Hepatocyte (in vitro differentiated cells): ENCODE data around the gene SYDE1.

ENCODE experiments used
- EZH2 ChIP-seq: fragments of 200-600 bp; sonication (generic); IDR thresholded peaks from 2 replicates; pipeline ENCODE4 v1.6.1; 2016; ENCODE audit warnings: antibody characterized with exemption, mild to moderate bottlenecking, borderline replicate concordance
- TF ChIP-seq, protein P1 (sequence below): fragments of 200-600 bp; sonication (generic); IDR thresholded peaks from 2 replicates; pipeline ENCODE4 v1.5.1; 2016; ENCODE audit warnings: antibody characterized with exemption, mild to moderate bottlenecking; ENCODE audit not compliant: poor library complexity

DNA sequence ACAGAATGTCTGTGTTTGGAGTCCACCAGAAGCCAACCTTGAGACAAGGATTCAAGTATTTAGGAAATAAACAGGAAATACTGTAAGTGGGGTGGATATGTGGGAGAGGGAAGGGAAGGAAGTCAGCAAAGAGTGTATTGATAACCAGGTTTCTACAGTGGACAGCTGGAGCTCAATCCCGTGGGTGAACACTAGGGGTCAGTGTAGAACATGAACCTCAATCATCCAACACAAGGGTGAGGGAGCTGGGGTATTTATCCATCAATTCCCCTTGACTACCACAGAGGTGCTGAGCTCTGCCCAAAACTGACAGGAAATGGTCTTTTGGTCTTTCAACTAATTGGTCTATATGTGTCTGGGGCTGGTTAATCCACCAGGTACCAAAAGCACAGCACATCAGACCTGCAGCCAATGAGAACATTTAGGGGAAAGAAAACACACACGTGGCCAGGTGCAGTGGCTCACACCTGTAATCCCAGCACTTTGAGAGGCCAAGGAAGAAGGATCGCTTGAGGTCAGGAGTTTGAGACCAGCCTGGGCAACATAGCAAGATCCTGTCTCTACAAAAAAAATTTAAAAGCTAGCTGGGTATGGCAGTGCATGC is 5.6 kb upstream of the SYDE1 start:
- TF ChIP-seq, protein P1, sequence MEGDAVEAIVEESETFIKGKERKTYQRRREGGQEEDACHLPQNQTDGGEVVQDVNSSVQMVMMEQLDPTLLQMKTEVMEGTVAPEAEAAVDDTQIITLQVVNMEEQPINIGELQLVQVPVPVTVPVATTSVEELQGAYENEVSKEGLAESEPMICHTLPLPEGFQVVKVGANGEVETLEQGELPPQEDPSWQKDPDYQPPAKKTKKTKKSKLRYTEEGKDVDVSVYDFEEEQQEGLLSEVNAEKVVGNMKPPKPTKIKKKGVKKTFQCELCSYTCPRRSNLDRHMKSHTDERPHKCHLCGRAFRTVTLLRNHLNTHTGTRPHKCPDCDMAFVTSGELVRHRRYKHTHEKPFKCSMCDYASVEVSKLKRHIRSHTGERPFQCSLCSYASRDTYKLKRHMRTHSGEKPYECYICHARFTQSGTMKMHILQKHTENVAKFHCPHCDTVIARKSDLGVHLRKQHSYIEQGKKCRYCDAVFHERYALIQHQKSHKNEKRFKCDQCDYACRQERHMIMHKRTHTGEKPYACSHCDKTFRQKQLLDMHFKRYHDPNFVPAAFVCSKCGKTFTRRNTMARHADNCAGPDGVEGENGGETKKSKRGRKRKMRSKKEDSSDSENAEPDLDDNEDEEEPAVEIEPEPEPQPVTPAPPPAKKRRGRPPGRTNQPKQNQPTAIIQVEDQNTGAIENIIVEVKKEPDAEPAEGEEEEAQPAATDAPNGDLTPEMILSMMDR, result peak; percentile 60
- no peak for TF ChIP-seq EZH2
